Measurements from ENCODE around the gene UBA7.

- no peak for TF ChIP-seq CTCF (IDR thresholded peaks at IDR 0.05; ENCODE audit: extremely low read depth in 1 of 2, insufficient read depth in 1 of 2, low read depth in 1 of 2, low read length in 2 of 2)
- no peak for TF ChIP-seq POLR2A (IDR thresholded peaks at IDR 0.05; ENCODE audit: low read depth, low read length)
- TF ChIP-seq POLR2AphosphoS5 (IDR thresholded peaks at IDR 0.05; ENCODE audit: insufficient read depth, low read depth, low read length), result no peak
- TF ChIP-seq MAX (IDR thresholded peaks at IDR 0.05; ENCODE audit: insufficient read depth, insufficient read length), result no peak
- TF ChIP-seq EZH2 (IDR thresholded peaks at IDR 0.05; ENCODE audit: borderline replicate concordance, low read depth, low read length, severe bottlenecking), result no peak
- TF ChIP-seq JUN (IDR thresholded peaks at IDR 0.05; ENCODE audit: borderline replicate concordance, insufficient read depth, insufficient read length, low read depth), result no peak
- no peak for TF ChIP-seq GATA2 (IDR thresholded peaks at IDR 0.05; ENCODE audit: insufficient read depth, insufficient read length, low read depth, low read length)
- TF ChIP-seq FOS (IDR thresholded peaks at IDR 0.05; ENCODE audit: borderline replicate concordance, insufficient read depth, low read length), result no peak
Observed at GRCh38 chr3:49794926-49795905, 18.5 kb downstream of the UBA7 start.
